Fibroblast of peridontal ligament (primary cell): ENCODE data around the gene VASN.
A peak's percentile ranks its signal among the peaks of the same experiment; 100 is the strongest.
"Not testable (repeated sequence)": the region's sequence is repeated elsewhere in the genome, so short reads cannot be mapped to it uniquely, and the experiment has no call there.

ENCODE experiments used
- DNase-seq: peaks from one replicate; pipeline ENCODE4 v3.0.0-alpha.2; 2010; ENCODE audit errors: extremely low read depth

The VASN gene

GRCh38 chr16:4337540-4338088 lies 34.0 kb upstream of the VASN start:
- DNase-seq, result no peak

GRCh38 chr16:4338125-4338582 lies 33.5 kb upstream of the VASN start:
- DNase-seq, result no peak

- DNase-seq, result no peak
These were observed 32.8 kb upstream of the VASN start for GRCh38 chr16:4338712-4339299.

DNA sequence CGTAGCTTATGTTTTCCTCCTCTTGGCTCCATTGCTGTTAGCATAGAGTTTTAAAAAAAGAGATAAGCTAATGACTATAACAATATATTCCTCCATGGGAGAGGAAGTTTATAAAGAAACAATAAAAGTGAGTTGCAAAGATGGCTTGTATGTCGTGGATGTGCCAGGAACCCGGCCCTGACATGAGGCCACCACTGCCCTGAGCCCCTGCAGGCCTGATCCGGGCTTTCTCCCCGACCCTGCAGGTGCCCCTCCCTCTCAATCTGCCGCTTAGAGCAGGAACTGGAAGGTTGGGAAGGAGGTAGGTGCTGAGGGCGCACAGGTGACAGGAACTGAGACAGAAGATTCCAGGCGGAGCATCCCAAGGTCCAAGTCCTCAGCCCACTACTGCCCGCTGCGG lies 32.2 kb upstream of the VASN start:
- no peak for DNase-seq

GRCh38 chr16:4339909-4340308 lies 31.7 kb upstream of the VASN start:
- DNase-seq, result no peak

DNA sequence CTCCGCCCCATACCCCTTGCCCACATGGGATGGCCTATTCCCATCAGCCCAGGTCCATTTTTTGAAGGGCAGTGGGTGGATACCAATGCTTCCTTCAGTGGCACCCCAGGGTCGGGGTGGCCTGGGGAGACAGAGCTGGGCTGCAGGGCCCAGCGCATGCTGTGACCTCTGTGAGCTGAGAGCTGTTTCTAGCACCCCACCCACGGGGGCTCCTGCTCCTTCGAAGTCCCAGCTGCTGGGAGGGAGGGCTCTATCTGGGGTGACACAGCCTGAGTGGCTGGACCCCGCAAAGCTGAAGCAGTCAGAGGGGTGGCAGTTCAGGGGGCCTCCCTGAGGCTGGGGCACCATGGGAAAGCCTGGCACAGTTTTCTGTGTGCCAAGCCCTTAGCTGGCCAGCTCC lies 31.2 kb upstream of the VASN start:
- DNase-seq, result no peak

GRCh38 chr16:4341250-4341649 lies 30.4 kb upstream of the VASN start:
- no peak for DNase-seq

DNA sequence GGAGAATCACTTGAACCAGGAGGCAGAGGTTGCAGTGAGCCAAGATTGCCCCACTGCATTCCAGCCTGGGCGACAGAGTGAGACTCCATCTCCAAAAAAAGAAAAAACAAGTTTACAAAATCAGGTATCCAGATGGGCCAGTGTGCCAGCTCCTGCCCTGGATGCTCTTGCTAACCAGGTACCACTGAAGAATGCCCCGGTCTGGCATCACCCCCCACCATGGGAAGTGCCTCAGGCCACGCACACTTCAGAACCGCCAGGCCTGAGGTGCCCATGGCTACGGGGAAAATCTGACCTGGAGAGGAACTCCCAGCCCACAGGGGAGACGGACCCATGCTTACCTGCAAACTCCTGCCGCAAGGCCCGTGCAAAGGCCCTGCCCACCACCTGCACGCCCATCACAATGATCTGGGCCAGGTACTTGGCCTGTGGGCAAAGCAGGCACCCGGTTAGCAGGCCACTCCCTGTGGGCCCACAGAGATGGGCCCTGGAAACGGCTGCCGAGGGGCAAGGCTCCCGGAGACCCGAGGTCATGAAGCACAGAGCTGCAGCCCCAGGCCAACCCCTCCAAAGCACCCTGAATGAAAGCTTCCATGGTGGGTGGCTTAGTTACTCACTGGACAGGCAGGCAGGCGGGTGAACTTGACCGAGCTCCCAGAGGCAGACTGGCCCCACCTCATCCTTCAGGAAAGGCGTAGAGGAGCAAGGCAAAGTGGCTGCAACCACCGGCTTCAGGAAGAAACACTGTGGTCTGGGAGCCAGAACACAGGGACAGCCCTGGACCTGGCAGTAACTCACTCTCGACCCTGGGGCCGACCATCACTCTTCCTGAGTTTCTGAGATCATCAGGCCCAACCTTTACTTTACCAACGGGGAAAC lies 28.5 kb upstream of the VASN start:
- no peak for DNase-seq

DNA sequence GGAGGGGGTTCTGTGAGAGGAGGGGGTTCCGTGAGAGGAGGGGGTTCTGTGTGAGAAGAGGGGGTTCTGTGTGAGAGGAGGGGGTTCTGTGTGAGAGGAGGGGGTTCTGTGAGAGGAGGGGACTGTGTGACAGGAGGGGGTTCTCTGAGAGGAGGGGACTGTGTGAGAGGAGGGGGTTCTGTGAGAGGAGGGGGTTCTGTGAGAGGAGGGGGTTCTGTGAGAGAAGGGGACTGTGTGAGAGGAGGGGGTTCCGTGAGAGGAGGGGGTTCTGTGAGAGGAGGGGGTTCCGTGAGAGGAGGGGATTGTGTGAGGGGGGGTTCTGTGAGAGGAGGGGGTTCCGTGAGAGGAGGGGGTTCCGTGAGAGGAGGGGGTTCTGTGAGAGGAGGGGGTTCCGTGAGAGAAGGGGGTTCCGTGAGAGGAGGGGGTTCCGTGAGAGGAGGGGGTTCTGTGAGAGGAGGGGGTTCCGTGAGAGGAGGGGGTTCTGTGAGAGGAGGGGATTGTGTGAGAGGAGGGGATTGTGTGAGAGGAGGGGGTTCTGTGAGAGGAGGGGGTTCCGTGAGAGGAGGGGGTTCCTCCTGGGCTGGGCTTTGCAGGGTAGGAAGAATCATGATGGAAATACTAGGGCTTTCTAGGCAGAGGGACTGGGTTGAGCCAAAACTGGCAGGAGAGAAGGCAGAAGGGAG lies 27.2 kb upstream of the VASN start:
- not testable (repeated sequence) for DNase-seq

DNA sequence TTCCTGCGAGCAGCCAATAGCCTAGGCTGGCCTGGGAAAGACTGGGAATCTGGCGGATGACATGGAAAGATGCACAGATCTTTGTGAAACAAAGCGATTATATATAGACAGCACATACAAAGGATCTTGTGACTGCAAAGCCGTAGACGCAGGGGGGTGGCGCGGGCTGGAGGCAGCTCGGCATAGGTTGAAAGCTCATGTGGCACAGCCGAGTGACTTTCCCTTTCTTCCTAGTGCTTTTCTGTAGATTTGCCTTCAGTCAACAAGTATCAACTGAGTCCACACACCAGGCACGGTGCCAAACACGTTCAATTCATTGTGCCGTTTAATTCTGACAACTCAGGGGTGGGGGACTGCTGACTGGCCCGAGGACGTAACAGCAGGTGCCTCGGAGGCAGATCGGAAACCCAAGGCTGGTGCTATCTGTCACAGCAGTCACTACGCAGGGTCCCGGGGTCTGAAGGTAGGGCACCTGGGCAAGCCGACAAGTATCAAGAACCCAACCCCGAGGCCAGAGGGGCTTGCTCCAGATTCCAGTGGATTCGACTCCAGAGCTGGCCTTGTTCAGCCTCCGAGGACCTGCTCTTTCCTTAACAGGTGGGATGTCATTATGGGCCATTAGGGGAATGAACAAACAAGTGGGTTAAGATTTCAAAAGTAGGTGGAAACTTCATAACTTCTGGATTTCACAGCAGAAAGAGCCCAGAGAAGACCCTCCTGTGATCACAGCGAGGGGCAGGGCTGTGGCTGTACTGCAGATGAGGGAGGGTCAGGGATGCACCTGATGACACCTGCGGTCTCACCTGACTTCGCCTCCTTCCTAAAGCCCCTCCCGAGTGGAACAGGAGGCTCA lies 26.4 kb upstream of the VASN start:
- peak; percentile 17 for DNase-seq

GRCh38 chr16:4345836-4346781 lies 25.5 kb upstream of the VASN start:
- DNase-seq, result no peak

DNA sequence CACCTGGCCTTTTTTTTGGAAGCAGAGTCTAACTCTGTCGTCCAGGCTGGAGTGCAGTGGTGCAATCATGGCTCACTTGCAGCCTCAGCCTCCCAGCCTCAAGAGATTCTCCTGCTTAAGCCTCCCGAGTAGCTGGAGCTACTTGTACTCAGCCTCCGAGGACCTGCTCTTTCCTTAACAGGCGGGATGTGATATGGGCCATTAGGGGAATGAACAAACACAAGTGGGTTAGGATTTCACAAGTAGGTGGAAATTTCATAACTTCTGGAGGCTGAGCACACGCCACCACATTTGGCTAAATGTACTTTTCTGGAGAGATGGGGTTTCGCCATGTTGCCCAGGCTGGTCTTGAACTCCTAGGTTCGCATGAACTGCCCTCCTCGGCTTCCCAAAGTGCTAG lies 24.6 kb upstream of the VASN start:
- DNase-seq, result peak; percentile 47

DNA sequence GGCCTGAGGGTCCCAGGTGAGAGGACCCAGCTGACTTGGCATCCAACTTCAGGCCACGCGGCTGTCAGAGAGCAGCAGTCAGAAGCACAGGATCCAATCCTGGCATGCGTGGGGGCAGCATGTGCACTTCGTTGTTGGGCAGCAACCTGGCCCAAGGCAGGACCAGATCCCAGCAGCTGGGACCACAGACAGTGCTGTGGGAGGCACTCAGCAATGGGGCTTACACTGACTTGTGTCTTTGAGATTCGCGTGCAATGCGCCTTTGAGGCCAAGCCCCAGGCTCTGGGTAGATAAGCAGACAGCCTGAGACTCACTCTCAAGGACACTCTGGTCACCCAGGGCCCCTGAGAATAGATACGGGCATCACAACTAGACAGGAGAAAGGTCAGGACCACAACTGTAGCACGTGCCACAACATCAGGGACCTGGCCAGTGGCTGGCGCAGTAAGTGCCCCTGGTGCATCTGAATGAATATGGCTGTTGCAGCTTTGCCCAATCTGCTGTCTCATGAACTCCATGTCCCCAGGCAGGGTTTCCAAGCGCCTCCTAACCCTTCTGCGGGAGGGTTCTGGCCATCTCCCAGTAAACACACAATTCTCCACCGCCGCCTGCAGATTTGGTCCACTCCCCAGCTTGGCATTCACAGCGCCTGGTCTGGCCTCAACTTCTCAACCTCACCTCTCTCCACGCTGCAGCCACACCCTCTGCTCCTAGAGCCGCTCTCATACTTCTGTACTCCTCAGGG lies 23.7 kb upstream of the VASN start:
- no peak for DNase-seq

GRCh38 chr16:4349332-4349731 lies 22.3 kb upstream of the VASN start:
- no peak for DNase-seq

DNA sequence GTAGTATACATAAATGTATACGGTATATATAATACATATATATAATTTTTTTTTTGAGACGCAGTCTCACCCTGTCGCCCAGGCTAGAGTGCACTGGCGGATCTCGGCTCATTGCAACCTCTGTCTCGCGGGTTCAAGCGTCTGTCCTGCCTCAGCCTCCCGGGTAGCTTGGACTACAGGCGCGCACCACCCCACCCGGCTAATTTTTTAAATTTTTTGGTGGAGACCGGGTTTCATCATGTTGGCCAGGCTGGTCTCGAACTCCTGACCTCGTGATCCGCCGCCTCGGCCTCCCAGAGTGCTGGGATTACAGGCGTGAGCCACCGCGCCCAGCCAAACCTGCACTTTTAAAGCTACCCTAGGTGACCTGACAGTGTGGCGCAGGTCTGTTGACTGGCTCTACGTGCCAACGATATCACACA lies 21.3 kb upstream of the VASN start:
- DNase-seq, result no peak

- peak; percentile 90 for DNase-seq
These were observed 20.6 kb upstream of the VASN start, which contains the start of gene PAM16 for GRCh38 chr16:4350787-4351659. TSS of gene PAM16 (minus strand) at chr16:4351321. CDS start at chr16:4351234, 87 bp downstream.

GRCh38 chr16:4351880-4352279 lies 19.8 kb upstream of the VASN start:
- no peak for DNase-seq

DNA sequence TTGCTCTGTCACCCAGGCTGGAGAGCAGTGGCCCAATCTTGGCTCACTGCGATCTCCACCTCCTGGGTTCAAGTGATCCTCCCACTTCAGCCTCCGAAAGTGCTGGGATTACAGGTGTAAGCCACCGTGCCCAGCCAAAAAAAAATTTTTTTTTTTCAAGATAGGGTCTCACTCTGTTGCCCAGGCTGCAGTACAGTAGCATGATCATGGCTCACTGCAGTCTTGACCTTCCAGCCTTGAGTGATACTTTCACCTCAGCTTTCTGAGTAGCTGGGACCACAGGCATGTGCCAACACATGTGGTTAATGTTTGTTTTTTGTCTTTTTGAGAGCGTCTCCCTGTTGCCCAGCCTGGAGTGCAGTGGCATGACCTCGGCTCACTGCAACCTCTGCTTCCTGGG lies 18.8 kb upstream of the VASN start:
- DNase-seq, result no peak

- DNase-seq, result no peak
These were observed 18.0 kb upstream of the VASN start for GRCh38 chr16:4353675-4354074.
